ENCODE data around the gene TRIM22. TPM values are rescaled to one million over a fixed set of nuclear protein-coding genes. Genes with fewer than 3 reads are reported as not detected.

The TRIM22 gene, protein sequence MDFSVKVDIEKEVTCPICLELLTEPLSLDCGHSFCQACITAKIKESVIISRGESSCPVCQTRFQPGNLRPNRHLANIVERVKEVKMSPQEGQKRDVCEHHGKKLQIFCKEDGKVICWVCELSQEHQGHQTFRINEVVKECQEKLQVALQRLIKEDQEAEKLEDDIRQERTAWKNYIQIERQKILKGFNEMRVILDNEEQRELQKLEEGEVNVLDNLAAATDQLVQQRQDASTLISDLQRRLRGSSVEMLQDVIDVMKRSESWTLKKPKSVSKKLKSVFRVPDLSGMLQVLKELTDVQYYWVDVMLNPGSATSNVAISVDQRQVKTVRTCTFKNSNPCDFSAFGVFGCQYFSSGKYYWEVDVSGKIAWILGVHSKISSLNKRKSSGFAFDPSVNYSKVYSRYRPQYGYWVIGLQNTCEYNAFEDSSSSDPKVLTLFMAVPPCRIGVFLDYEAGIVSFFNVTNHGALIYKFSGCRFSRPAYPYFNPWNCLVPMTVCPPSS
- 1.3 and 1.7 TPM in 2 replicates for total RNA-seq (2014; rRNA removed; shearing (Covaris generic))

GRCh38 chr11:5689551-5689983, at the start of gene TRIM22:
Gene TRIM22, plus strand, starts transcription at chr11:5689790. Its CDS starts 6,443 bp downstream, at chr11:5696233.

GRCh38 chr11:5684646-5685362, 4.8 kb upstream of the TRIM22 start, which contains the start of gene TRIM5:
Gene TRIM5, minus strand, starts transcription at chr11:5685074. Its CDS starts 4,897 bp downstream, at chr11:5680177.

GRCh38 chr11:5736396-5736795, 46.8 kb downstream of the TRIM22 start, which contains the start of gene OR56B1:
Gene OR56B1, plus strand, starts transcription at chr11:5736448. Its CDS starts 69 bp downstream, at chr11:5736517.

GRCh38 chr11:5753943-5754342, 64.4 kb downstream of the TRIM22 start, which contains the start of gene OR52N4:
Gene OR52N4, plus strand, starts transcription at chr11:5754243. Its CDS starts 498 bp downstream, at chr11:5754741.

Other genes with a start within 250 kb of the TRIM22 start
- 0.57 and 1.0 TPM in 2 replicates for gene OR51I1, start 248.3 kb upstream of the TRIM22 start, total RNA-seq (2014; rRNA removed; shearing (Covaris generic))
- not detected in 2 replicates for gene OR51I2, start 240.5 kb upstream of the TRIM22 start, total RNA-seq (2014; rRNA removed; shearing (Covaris generic))
- gene OR52D1, start 201.1 kb upstream of the TRIM22 start, total RNA-seq (2014; rRNA removed; shearing (Covaris generic)) = 0.13 TPM in 1 of 2 replicates, not detected in the other
- gene UBQLN3, start 179.8 kb upstream of the TRIM22 start, total RNA-seq (2014; rRNA removed; shearing (Covaris generic)) = not detected in 2 replicates
- not detected in 2 replicates for gene UBQLNL, start 173.1 kb upstream of the TRIM22 start, total RNA-seq (2014; rRNA removed; shearing (Covaris generic))
- not detected in 2 replicates for gene OR52H1, start 141.2 kb upstream of the TRIM22 start, total RNA-seq (2014; rRNA removed; shearing (Covaris generic))
- gene OR52B6, start 108.9 kb upstream of the TRIM22 start, total RNA-seq (2014; rRNA removed; shearing (Covaris generic)) = not detected in 2 replicates
- gene TRIM6, start 93.2 kb upstream of the TRIM22 start, total RNA-seq (2014; rRNA removed; shearing (Covaris generic)) = 1.9 and 3.4 TPM in 2 replicates
- gene TRIM34, start 64.8 kb upstream of the TRIM22 start, total RNA-seq (2014; rRNA removed; shearing (Covaris generic)) = 2.4 and 5.0 TPM in 2 replicates
- 9.8 and 11.9 TPM in 2 replicates for gene TRIM5, start 4.7 kb upstream of the TRIM22 start, total RNA-seq (2014; rRNA removed; shearing (Covaris generic))
- not detected in 2 replicates for gene OR56B1, start 46.7 kb downstream of the TRIM22 start, total RNA-seq (2014; rRNA removed; shearing (Covaris generic))
- gene OR52N4, start 64.5 kb downstream of the TRIM22 start, total RNA-seq (2014; rRNA removed; shearing (Covaris generic)) = not detected in 2 replicates
- not detected in 2 replicates for gene OR52N5, start 93.6 kb downstream of the TRIM22 start, total RNA-seq (2014; rRNA removed; shearing (Covaris generic))
- gene OR52N1, start 101.5 kb downstream of the TRIM22 start, total RNA-seq (2014; rRNA removed; shearing (Covaris generic)) = not detected in 2 replicates
- not detected in 2 replicates for gene OR52N2, start 119.1 kb downstream of the TRIM22 start, total RNA-seq (2014; rRNA removed; shearing (Covaris generic))
- not detected in 2 replicates for gene OR52E6, start 152.1 kb downstream of the TRIM22 start, total RNA-seq (2014; rRNA removed; shearing (Covaris generic))
- not detected in 2 replicates for gene OR52E8, start 167.9 kb downstream of the TRIM22 start, total RNA-seq (2014; rRNA removed; shearing (Covaris generic))
- not detected in 2 replicates for gene OR52E4, start 190.8 kb downstream of the TRIM22 start, total RNA-seq (2014; rRNA removed; shearing (Covaris generic))
- not detected in 2 replicates for gene OR52E5, start 203.4 kb downstream of the TRIM22 start, total RNA-seq (2014; rRNA removed; shearing (Covaris generic))

Measured in A375 (cell line).